NCI-H2196 (cell line): Measurements from ENCODE around the gene DCD.

ENCODE experiments used
- DNase-seq: peaks from one replicate; lab custom pipeline; 2025; ENCODE audit not compliant: unreplicated experiment; lab: John Stamatoyannopoulos, UW

The DCD gene

GRCh38 chr12:54608769-54609168, 39.4 kb downstream of the DCD start:
- DNase-seq = no peak

GRCh38 chr12:54608156-54608555, 40.0 kb downstream of the DCD start:
- DNase-seq = no peak

GRCh38 chr12:54606556-54606955, 41.6 kb downstream of the DCD start:
- DNase-seq = no peak

DNA sequence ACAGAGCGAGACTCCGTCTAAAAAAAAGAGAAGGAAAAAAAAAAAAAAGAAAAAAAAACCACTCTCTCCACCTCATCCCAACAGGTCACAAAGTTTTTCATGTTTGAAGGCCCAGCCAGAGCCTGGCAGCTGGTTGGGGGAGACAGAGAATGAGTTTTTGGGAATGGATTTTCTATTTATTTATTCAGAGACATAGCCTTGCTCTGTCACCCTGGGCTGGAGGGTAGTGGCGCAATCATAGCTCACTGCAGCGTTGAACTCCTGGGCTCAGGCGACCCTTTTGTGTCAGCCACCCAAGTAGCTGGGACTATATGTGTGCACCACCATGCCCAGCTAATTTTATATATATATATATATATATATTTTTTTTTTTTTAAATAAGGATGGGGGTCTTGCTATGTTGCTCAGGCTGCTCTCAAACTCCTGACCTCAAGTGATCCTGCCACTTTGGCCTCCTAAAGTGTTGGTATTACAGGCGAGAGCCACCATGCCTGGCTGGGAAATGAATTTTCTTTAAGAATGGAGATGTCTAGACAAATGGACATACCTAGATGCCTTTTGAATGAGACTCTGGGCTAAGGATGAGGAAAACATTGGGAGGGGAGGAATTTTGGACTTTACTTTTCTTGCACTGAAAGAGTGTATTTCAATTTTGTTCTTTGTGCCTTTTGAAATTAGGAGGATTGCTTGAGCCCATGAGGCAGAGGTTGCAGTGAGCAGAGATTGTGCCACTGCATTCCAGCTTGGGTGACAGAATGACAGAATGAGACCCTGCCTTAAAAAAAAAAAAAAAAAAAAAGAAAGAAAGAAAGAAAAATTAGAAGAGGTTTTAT, 42.8 kb downstream of the DCD start:
- no peak for DNase-seq

DNA sequence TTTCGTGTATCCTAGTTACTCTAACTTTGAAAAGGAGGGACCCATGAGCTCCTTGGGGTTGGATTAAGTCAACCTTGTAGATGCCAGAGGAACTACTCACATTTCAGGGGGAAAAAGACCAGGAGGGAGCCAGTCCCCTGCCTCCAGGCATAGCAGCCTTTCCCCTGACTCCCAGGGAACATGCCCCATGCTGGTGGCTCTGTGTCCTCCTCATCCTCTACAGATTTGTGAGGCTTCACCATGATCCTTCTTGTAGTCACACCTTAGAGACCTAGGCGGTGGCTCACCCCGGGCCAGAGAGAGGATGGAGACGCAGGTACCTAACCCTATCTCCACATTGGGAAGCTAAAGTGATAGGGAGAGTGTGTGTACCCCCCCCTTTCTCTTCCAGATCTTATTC, 43.7 kb downstream of the DCD start:
- no peak for DNase-seq

DNA sequence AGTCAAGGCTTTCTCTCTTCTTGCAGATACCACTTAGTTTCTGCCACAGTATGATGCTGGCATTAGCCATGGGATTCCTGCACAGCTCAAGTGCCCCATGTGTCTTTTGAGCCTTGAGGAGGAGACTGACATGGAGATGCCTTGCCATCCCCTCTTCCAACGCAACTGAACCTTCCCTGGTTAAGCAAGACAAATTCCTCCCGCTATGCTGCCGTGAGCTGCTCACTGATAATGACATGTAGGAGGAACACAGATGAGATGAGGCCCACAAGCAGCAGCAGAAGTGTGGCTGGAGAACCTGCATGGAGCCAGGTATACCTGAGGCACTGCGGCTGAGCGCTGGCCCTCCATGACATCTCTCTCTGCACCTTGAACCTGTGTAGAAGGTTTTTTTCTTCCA, 44.3 kb downstream of the DCD start:
- DNase-seq = no peak

GRCh38 chr12:54603173-54603814, 44.9 kb downstream of the DCD start:
- DNase-seq = peak; percentile 69

DNA sequence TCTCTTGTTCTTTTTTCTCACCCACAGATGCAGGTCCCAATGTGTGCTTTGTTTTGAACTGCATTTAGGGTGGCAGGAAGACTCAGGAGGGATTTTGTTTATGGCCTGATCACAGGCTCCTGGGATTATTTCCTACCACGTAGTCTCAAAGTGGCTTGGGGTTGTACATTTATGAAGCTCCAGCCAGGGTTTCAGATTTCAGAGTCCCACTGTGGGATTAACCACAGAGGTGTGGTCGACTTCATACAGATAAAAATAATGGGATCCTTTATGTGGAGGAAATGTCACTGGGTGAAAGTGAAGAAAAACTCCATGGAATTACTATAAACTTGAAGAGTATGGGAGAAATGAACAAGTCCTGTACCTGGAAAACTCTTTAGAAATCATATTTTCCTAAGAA, 45.5 kb downstream of the DCD start:
- no peak for DNase-seq

DNA sequence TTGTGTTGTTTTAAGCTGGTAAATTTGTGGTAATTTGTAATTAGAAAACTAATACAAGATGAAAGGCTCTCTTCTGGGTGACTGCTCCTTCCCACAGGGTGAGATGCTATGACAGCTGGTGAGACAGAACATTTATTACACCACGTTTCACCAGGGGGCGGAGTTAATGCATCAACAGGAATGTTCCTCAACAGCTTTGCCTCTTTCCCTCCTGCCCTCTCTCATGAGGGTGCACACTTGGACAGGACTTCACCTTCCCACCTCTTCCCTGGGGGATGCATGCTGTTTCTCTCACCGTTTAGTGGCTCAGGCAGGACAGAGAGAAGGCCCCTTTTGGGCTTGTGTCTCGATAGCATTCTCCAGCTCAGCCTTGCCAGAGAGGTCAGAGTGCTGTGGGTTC, 46.3 kb downstream of the DCD start:
- DNase-seq = no peak

DNA sequence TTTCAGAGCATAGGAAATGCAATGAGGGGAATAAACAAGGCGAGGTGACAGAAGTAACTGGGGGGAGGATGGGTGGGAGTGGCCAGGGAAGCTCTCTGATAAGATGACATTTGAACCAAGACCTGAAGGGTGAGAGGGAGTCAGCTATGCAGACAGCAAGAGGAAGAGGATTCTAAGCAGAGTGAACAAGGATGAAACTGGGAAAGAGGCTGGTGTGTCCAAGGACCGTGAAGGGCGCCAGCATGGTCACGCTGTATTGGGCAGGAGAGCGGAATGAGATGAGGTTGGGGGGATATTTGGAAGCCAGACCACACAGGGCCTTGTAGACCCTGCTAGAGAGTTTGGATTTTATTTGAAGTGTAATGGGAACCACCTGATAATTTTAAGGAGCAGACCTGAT, 49.2 kb downstream of the DCD start:
- no peak for DNase-seq

DNA sequence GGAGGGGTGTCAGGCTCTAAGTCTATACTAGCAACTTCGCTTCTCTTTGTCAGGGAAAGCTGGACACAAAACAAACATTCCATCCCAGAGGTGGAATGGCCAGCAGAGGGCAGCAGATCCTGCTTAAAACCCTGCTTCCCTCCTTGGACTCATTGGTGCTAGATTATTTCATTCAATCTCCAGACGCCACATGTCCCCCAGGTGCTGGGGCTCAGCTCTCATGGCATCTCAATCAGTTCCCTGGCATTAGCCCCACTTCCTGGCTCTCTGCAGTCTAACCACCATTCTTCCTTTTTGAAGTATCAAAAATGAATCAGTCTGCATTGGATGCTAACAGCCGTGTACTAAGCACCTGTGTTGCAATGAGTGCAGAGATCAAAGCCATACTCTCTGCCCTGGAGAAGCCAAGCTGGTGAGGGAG, 51.6 kb downstream of the DCD start:
- peak; percentile 50 for DNase-seq

- no peak for DNase-seq
Observed at GRCh38 chr12:54595471-54595870, 52.7 kb downstream of the DCD start.
